ENCODE measurements around the gene GMNN. TPM values are rescaled to one million over a fixed set of nuclear protein-coding genes. Genes with fewer than 3 reads are reported as not detected.

The GMNN gene
- total RNA-seq, 4 donors from 2014 or later = 4.1 to 8.0 (median 5.4) TPM

- intact Hi-C loops (cut with DNase I) = no loop called here
- no peak for DNase-seq (ENCODE audit: extremely low spot score)
- no peaks in the 10 kb centered on the region for H3K27me3 ChIP-seq
- no peaks in the 10 kb centered on the region for H3K9me3 ChIP-seq
- H3K36me3 ChIP-seq = no peaks in the 10 kb centered on the region
- no peak overlapping the region for H3K27ac ChIP-seq (replicated peaks in 1 of 4)
- no peaks in the 10 kb centered on the region for H3K4me1 ChIP-seq
- TF ChIP-seq EP300 (IDR thresholded peaks at IDR 0.05) (no peak), POLR2AphosphoS5 (IDR thresholded peaks at IDR 0.05) (no peak), CTCF (IDR thresholded peaks at IDR 0.05) (no peak), POLR2A (IDR thresholded peaks at IDR 0.05; ENCODE audit: low read depth) (no peak)
- H3K4me3 ChIP-seq = no peak overlapping the region
These were observed 19.5 kb upstream of the GMNN start for GRCh38 chr6:24755279-24755678.

GRCh38 chr6:24757611-24758010 lies 17.1 kb upstream of the GMNN start:
- intact Hi-C loops (cut with DNase I) = no loop called here
- no peaks in the 10 kb centered on the region for H3K27me3 ChIP-seq

GRCh38 chr6:24759718-24760117 lies 15.0 kb upstream of the GMNN start:
- H3K36me3 ChIP-seq = no peaks in the 10 kb centered on the region
- DNase-seq (ENCODE audit: extremely low spot score) = no peak
- H3K27me3 ChIP-seq = no peaks in the 10 kb centered on the region
- no peaks in the 10 kb centered on the region for H3K4me1 ChIP-seq
- TF ChIP-seq CTCF (IDR thresholded peaks at IDR 0.05) = no peak
- no peak for TF ChIP-seq POLR2AphosphoS5 (IDR thresholded peaks at IDR 0.05)
- TF ChIP-seq EP300 (IDR thresholded peaks at IDR 0.05) = no peak
- no peak for TF ChIP-seq POLR2A (IDR thresholded peaks at IDR 0.05; ENCODE audit: low read depth)
- 93% methylated on average over 3 of the region's 3 CpGs for WGBS
- intact Hi-C loops (cut with DNase I) = no loop called here
- no peak overlapping the region for H3K4me3 ChIP-seq
- H3K27ac ChIP-seq (replicated peaks in 1 of 4) = no peak overlapping the region
- H3K9me3 ChIP-seq = no peaks in the 10 kb centered on the region

More at GRCh38 chr6:24757611-24758010, 17.1 kb upstream of the GMNN start:
- Histone ChIP-seq H3K36me3 (no peaks in the 10 kb centered on the region), H3K9me3 (no peaks in the 10 kb centered on the region), H3K4me3 (no peak overlapping the region), H3K4me1 (no peaks in the 10 kb centered on the region), H3K27ac (replicated peaks in 1 of 4) (no peak overlapping the region)
- 85% methylated on average over 6 of the region's 6 CpGs for WGBS
- no peak for DNase-seq (ENCODE audit: extremely low spot score)
- TF ChIP-seq CTCF (IDR thresholded peaks at IDR 0.05) = no peak
- no peak for TF ChIP-seq POLR2A (IDR thresholded peaks at IDR 0.05; ENCODE audit: low read depth)
- no peak for TF ChIP-seq EP300 (IDR thresholded peaks at IDR 0.05)
- no peak for TF ChIP-seq POLR2AphosphoS5 (IDR thresholded peaks at IDR 0.05)

- no peaks in the 10 kb centered on the region for H3K4me1 ChIP-seq
- H3K36me3 ChIP-seq = no peaks in the 10 kb centered on the region
- no peak for DNase-seq (ENCODE audit: extremely low spot score)
- no peak for TF ChIP-seq POLR2A (IDR thresholded peaks at IDR 0.05; ENCODE audit: low read depth)
- TF ChIP-seq CTCF (IDR thresholded peaks at IDR 0.05) = no peak
- TF ChIP-seq EP300 (IDR thresholded peaks at IDR 0.05) = no peak
- TF ChIP-seq POLR2AphosphoS5 (IDR thresholded peaks at IDR 0.05) = no peak
- no peak overlapping the region for H3K27ac ChIP-seq (replicated peaks in 1 of 4)
- WGBS = 94% methylated on average over 5 of the region's 5 CpGs
- no peaks in the 10 kb centered on the region for H3K9me3 ChIP-seq
- no peak overlapping the region for H3K4me3 ChIP-seq
- no peaks in the 10 kb centered on the region for H3K27me3 ChIP-seq
- intact Hi-C loops (cut with DNase I) = no loop called here
These were observed 14.5 kb upstream of the GMNN start for GRCh38 chr6:24760210-24760609.

- Histone ChIP-seq H3K4me1 (no peaks in the 10 kb centered on the region), H3K4me3 (no peak overlapping the region), H3K27ac (replicated peaks in 1 of 4) (no peak overlapping the region), H3K36me3 (no peaks in the 10 kb centered on the region), H3K9me3 (no peaks in the 10 kb centered on the region), H3K27me3 (no peaks in the 10 kb centered on the region)
- no peak for DNase-seq (ENCODE audit: extremely low spot score)
- intact Hi-C loops (cut with DNase I) = no loop called here
- WGBS = 85% methylated on average over 13 of the region's 17 CpGs
- TF ChIP-seq CTCF (IDR thresholded peaks at IDR 0.05) (no peak), POLR2A (IDR thresholded peaks at IDR 0.05; ENCODE audit: low read depth) (no peak), POLR2AphosphoS5 (IDR thresholded peaks at IDR 0.05) (no peak), EP300 (IDR thresholded peaks at IDR 0.05) (no peak)
These were observed 13.4 kb upstream of the GMNN start for GRCh38 chr6:24761193-24761835.

Measured in esophagus muscularis mucosa (tissue), 4 donors.